Measurements from ENCODE around the gene GREB1.

DNA sequence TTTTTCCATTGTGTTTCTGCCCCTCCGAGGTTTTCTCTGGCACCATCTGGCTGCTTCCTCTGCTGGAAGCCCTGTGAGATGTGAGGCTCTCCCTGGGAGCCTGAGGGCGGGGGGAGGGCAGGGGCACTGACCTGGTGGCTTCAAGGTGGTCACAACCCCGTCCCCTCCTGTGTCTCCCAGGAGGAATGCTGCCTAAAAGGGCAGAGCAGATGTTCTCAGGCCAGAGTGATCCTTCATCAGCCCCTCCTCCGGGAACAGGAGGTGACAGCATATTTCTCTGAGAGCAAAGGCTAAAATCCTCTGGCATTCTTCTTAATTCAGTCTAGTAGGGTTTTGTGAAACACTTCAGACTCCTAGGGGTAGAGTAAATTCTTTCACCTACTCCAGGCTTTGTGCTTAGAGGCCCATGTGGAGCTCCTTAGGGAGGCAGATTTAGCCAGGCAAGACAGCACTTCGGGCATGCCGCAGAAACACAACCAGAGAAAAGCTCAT is 18.3 kb upstream of the GREB1 start:
- TF ChIP-seq, protein P1, sequence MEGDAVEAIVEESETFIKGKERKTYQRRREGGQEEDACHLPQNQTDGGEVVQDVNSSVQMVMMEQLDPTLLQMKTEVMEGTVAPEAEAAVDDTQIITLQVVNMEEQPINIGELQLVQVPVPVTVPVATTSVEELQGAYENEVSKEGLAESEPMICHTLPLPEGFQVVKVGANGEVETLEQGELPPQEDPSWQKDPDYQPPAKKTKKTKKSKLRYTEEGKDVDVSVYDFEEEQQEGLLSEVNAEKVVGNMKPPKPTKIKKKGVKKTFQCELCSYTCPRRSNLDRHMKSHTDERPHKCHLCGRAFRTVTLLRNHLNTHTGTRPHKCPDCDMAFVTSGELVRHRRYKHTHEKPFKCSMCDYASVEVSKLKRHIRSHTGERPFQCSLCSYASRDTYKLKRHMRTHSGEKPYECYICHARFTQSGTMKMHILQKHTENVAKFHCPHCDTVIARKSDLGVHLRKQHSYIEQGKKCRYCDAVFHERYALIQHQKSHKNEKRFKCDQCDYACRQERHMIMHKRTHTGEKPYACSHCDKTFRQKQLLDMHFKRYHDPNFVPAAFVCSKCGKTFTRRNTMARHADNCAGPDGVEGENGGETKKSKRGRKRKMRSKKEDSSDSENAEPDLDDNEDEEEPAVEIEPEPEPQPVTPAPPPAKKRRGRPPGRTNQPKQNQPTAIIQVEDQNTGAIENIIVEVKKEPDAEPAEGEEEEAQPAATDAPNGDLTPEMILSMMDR (IDR thresholded peaks at IDR 0.05): no peak
- no peak for TF ChIP-seq EZH2 (IDR thresholded peaks at IDR 0.05; ENCODE audit: borderline replicate concordance, insufficient read depth, low read depth, low read length, poor library complexity, severe bottlenecking)

All from B cell (primary cell).